Activated naive CD4-positive, alpha-beta T cell treated with anti-CD3 and anti-CD28 coated beads for 36 hours (primary cell): Measurements from ENCODE around the gene TCP1. TPM values are rescaled to one million over a fixed set of nuclear protein-coding genes. Genes with fewer than 3 reads are reported as not detected.

Source experiments
- total RNA-seq, 2 experiments: library from RNA; stranded (reverse); gene quantifications; one replicate each; pipeline ENCODE4 v1.2.3, GENCODE V29; 2021

The TCP1 gene
- total RNA-seq, 2 experiments from 2014 or later = 420 to 425 TPM

Other genes starting within 250 kb of the TCP1 start
- 100 to 1,000 TPM; 256 to 260 TPM for gene SOD2, start 96.4 kb downstream of the TCP1 start, total RNA-seq
- 10 to 100 TPM; 87.5 to 91.6 TPM for gene WTAP, start 62.1 kb downstream of the TCP1 start, total RNA-seq
- gene ACAT2, start 27.6 kb downstream of the TCP1 start, total RNA-seq = 10 to 100 TPM; 84.9 to 92.4 TPM
- gene MRPL18, start 865 bp upstream of the TCP1 start, total RNA-seq = 10 to 100 TPM; 65.1 to 75.8 TPM
- under 1 TPM in 1 of 2 experiments, not detected in 1; 0.40 TPM for gene PNLDC1, start 10.7 kb upstream of the TCP1 start, total RNA-seq
- not detected for gene MAS1, start 101.4 kb upstream of the TCP1 start, total RNA-seq
- gene IGF2R, start 179.5 kb upstream of the TCP1 start, total RNA-seq = 10 to 100 TPM; 42.1 to 44.5 TPM